Measurements from ENCODE around the gene FDCSP. TPM values are rescaled to one million over a fixed set of nuclear protein-coding genes. Genes with fewer than 3 reads are reported as not detected.

FDCSP gene
- total and polyA plus RNA-seq, 2 donors (not counting 1 experiment from before 2014, with no cell fraction given), result not detected

DNA sequence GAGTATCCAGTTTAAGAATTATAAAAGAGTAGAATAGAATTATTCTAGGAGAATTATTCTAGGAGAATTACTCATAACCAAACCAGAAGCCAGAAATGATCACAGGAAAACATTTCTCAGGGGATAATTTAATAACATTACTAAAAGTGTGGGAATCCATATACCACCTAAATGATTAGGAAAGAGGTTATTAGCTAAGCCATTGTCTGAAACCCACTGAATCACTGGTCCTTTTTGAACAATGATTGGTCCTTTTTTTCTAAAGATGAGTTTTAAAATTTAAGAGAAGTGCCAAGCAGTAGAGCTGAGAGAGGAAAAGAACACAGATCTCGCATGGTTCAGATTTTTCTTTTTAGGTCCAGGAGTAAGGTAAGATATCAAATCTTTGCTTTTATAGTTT, 30.5 kb upstream of the FDCSP start, which contains the start of gene ODAM:
TSS of gene ODAM (plus strand) at position 301 of the 400 bp plus-strand sequence. CDS start 819 bp downstream, outside the sequence.
- no peaks in the 10 kb centered on the region for H3K4me1 Mint-ChIP-seq
- CTCF ChIA-PET, result no interaction called here
- no peaks in the 10 kb centered on the region for H4K20me1 ChIP-seq (ENCODE audit: control insufficient read depth, insufficient read depth, low read length, poor library complexity, severe bottlenecking)
- H3K79me2 ChIP-seq (ENCODE audit: control insufficient read depth, insufficient read depth, low read length), result no peaks in the 10 kb centered on the region
- no peak within 1 kb of the TSS for H3K4me2 ChIP-seq (replicated peaks; ENCODE audit: low read depth, low read length, poor library complexity, severe bottlenecking)
- TF ChIP-seq, protein P1, sequence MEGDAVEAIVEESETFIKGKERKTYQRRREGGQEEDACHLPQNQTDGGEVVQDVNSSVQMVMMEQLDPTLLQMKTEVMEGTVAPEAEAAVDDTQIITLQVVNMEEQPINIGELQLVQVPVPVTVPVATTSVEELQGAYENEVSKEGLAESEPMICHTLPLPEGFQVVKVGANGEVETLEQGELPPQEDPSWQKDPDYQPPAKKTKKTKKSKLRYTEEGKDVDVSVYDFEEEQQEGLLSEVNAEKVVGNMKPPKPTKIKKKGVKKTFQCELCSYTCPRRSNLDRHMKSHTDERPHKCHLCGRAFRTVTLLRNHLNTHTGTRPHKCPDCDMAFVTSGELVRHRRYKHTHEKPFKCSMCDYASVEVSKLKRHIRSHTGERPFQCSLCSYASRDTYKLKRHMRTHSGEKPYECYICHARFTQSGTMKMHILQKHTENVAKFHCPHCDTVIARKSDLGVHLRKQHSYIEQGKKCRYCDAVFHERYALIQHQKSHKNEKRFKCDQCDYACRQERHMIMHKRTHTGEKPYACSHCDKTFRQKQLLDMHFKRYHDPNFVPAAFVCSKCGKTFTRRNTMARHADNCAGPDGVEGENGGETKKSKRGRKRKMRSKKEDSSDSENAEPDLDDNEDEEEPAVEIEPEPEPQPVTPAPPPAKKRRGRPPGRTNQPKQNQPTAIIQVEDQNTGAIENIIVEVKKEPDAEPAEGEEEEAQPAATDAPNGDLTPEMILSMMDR (IDR thresholded peaks at IDR 0.05), result no peak
- no peak for TF ChIP-seq EZH2 (IDR thresholded peaks at IDR 0.05; ENCODE audit: borderline replicate concordance, insufficient read depth, low read depth, low read length, poor library complexity, severe bottlenecking)
- H3K9me3 ChIP-seq (ENCODE audit: control extremely low read depth in 1 of 3, control insufficient read depth in 2 of 3, insufficient read depth in 1 of 3, low read length in 2 of 3), result no peaks in the 10 kb centered on the region
- intact Hi-C loops (cut with micrococcal nuclease), result no loop called here
- no peaks in the 10 kb centered on the region for H3K36me3 ChIP-seq (replicated peaks in 1 of 2; ENCODE audit: control extremely low read depth in 1 of 2, control insufficient read depth in 1 of 2, extremely low read depth in 1 of 2, insufficient read depth in 2 of 2, low read length in 1 of 2)
- H3K27ac Mint-ChIP-seq, result no peak within 1 kb of the TSS
- H3K27ac ChIP-seq (ENCODE audit: low read length in 2 of 2), result no peak within 1 kb of the TSS
- H3K4me3 ChIP-seq (ENCODE audit: control extremely low read depth in 1 of 5, extremely low read depth in 1 of 5, insufficient read depth in 1 of 5, low read depth in 2 of 5, low read length in 4 of 5), result no peak within 1 kb of the TSS
- WGBS (ENCODE audit: insufficient coverage), result no CpG with 5 or more reads among the region's 1 CpG
- H3K4me3 Mint-ChIP-seq, result no peak within 1 kb of the TSS
- H2AFZ ChIP-seq (ENCODE audit: insufficient read depth, low read depth, low read length, poor library complexity, severe bottlenecking), result no peak within 1 kb of the TSS
- no peaks in the 10 kb centered on the region for H3K4me1 ChIP-seq (ENCODE audit: control insufficient read depth in 2 of 2, insufficient read depth in 2 of 2, low read length in 2 of 2)
- no peaks in the 10 kb centered on the region for H3K27me3 Mint-ChIP-seq
- ATAC-seq (ENCODE audit: low read depth) (no peak), DNase-seq (no peak)
- H3K27me3 ChIP-seq (replicated peaks in 1 of 4; ENCODE audit: control extremely low read depth in 1 of 4, control insufficient read depth in 3 of 4, insufficient read depth in 4 of 4, low read length in 3 of 4), result no peaks in the 10 kb centered on the region
- no peak within 1 kb of the TSS for H3K9ac ChIP-seq (ENCODE audit: low read length)
- POLR2A ChIA-PET, result no interaction called here
- H3K9me3 Mint-ChIP-seq (ENCODE audit: insufficient read depth), result no peaks in the 10 kb centered on the region

DNA sequence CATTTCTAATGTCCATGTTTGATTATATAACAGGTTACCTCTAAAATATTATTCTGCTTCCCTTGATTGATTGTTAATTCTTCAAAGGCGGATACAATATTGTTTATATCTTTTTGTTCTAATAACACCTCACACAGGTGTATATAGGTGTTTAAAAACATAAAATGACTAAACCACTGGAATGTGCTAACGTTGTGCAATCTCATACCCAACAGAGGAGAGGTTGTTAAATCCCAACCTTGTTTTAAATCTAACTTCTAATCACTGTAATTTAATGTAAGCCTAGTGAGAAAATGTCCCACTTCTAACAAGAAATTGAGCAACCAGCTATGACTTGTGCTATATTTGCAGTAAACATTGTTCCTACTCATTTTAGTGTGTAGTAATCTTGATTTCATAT, 29.1 kb upstream of the FDCSP start:
- Histone ChIP-seq H4K20me1 (ENCODE audit: control insufficient read depth, insufficient read depth, low read length, poor library complexity, severe bottlenecking) (no peaks in the 10 kb centered on the region), H3K4me2 (replicated peaks; ENCODE audit: low read depth, low read length, poor library complexity, severe bottlenecking) (no peak overlapping the region), H3K27me3 (replicated peaks in 1 of 4; ENCODE audit: control extremely low read depth in 1 of 4, control insufficient read depth in 3 of 4, insufficient read depth in 4 of 4, low read length in 3 of 4) (no peaks in the 10 kb centered on the region), H3K4me3 (ENCODE audit: control extremely low read depth in 1 of 5, extremely low read depth in 1 of 5, insufficient read depth in 1 of 5, low read depth in 2 of 5, low read length in 4 of 5) (no peak overlapping the region), H3K4me1 (ENCODE audit: control insufficient read depth in 2 of 2, insufficient read depth in 2 of 2, low read length in 2 of 2) (no peaks in the 10 kb centered on the region), H2AFZ (ENCODE audit: insufficient read depth, low read depth, low read length, poor library complexity, severe bottlenecking) (no peak overlapping the region), H3K36me3 (replicated peaks in 1 of 2; ENCODE audit: control extremely low read depth in 1 of 2, control insufficient read depth in 1 of 2, extremely low read depth in 1 of 2, insufficient read depth in 2 of 2, low read length in 1 of 2) (no peaks in the 10 kb centered on the region), H3K27ac (ENCODE audit: low read length in 2 of 2) (no peak overlapping the region), H3K9me3 (ENCODE audit: control extremely low read depth in 1 of 3, control insufficient read depth in 2 of 3, insufficient read depth in 1 of 3, low read length in 2 of 3) (no peaks in the 10 kb centered on the region), H3K9ac (ENCODE audit: low read length) (no peak overlapping the region), H3K79me2 (ENCODE audit: control insufficient read depth, insufficient read depth, low read length) (no peaks in the 10 kb centered on the region)
- H3K27ac Mint-ChIP-seq, result no peak overlapping the region
- H3K27me3 Mint-ChIP-seq, result no peaks in the 10 kb centered on the region
- DNase-seq (no peak), ATAC-seq (ENCODE audit: low read depth) (no peak)
- no peaks in the 10 kb centered on the region for H3K4me1 Mint-ChIP-seq
- no CpG with 5 or more reads among the region's 2 CpGs for WGBS (ENCODE audit: insufficient coverage)
- no peaks in the 10 kb centered on the region for H3K9me3 Mint-ChIP-seq (ENCODE audit: insufficient read depth)
- intact Hi-C loops (cut with micrococcal nuclease), result no loop called here
- no peak overlapping the region for H3K4me3 Mint-ChIP-seq
- TF ChIP-seq, protein P1 (IDR thresholded peaks at IDR 0.05), result no peak
- no peak for TF ChIP-seq EZH2 (IDR thresholded peaks at IDR 0.05; ENCODE audit: borderline replicate concordance, insufficient read depth, low read depth, low read length, poor library complexity, severe bottlenecking)
- ChIA-PET POLR2A (no interaction called here), CTCF (no interaction called here)
